NCI-H2029 treated with DMSO at 0.1 percent for 48 hours (cell line): ENCODE results near the gene CD180.

Source experiments
- DNase-seq: peaks from one replicate; lab custom pipeline; 2025; lab: John Stamatoyannopoulos, UW

The CD180 gene

DNA sequence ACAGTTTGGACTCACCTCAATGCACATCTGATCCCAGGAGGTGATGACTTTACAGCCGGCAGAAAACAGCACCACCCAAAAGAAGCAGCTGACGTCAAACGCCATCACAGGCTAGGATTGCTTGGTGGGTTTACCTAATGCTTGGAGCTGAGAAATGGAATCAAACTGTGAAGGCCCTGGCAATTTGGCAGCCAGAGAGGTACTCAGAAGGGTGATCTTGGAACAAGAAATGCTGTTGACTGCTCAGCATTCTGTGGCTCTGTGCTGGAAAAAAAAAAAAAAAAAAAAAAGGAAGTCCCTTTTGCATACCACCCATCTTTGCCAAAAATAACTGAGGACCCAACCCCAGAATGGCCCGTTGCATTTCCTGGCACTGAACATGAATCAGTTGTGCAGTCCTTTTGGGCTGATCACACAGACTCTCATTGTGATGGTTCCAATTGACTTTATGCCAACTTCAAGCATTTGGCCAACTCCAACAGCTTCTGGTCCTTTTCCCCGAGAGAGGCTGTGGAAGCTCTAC, at the start of gene CD180:
CD180 (minus strand) TSS at position 263 of the 523 bp plus-strand sequence; CDS start at position 105, 158 bp downstream.
- DNase-seq, result no peak

DNA sequence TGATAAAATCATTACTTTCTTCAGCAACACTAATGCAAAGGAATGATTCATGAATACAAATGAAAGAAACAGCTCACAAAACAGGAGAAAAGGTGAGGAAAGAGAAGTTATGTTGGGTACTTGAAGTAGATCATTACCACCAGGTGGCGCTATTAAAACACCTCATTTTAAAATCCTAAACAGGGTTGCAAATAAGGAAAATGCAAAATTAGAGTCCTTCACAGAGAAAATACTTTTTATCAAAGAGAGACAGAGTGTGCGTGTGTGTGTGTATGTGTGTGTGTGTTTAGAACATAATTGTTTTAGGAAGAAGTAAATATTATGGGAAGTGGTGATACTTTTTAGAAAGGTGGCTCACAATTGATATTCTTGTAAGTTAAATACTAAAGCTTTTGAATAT, 49.5 kb upstream of the CD180 start:
- peak; percentile 81 for DNase-seq

DNA sequence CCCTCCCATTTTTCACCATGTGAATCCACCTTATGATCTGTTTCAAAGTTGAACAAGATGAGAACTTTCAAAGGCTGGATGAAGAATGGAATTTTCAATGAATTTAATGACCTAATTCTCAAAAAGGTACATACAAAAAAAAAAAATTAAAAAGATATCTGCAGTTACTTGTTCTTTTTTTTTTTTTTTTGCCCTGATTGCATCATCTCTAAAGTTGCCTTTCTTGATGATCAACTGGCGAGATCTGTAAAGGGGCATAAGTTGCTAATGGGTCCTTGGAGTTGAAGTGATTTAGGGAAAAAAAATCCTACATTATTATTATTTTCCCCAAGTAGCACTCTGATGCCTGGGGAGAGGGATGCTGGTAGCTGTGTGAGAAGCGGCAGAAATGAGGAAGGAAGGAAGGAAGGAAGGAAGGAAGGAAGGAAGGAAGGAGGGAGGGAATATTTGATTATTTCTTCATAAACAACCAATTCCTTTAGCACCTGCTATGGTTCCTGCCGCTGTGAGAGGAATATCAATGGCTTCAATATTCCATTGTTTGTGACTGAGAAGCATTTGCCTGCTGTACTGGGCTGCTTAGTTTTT, 48.8 kb upstream of the CD180 start:
- no peak for DNase-seq

DNA sequence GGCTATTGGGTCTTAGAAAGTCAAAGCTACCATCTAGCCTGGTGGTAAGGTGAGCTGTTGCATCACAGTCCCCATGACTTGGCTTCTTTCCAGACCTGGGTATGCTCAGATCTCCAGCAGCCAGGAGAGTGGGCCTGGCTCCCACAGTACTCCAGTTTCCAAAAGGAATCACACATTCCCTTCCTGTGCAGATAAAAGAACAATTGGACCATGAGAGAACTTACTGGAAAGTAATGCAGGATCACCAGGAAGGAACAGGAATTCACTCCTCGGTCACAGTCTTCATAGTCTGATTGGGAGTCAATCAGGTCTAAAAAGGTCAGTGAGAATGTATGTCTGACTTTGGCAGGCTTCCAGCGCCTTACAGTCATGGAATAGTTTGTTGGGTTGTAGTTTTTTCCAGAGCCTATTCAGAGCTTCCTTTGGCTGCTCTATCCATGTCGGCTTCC, 47.8 kb upstream of the CD180 start:
- peak; percentile 75 for DNase-seq

DNA sequence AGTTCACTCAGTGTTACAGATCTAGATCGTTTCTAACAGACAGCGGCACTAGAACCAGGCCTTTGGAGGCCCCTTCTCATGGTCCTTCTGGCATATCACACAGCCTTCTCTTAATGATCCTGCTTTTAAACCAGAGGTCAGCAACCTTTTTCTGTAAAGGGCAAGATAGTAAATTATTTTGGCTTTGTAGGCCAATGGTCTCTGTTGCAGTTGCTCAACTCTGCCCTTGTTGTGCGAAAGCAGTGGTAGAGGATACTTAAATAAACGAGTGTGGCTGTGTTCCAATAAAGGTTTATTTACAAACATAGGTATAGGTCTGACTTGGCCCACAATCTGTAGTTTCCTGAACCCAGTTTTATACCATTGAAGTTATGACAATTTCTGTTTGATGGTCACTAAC, 47.3 kb upstream of the CD180 start:
- no peak for DNase-seq

DNA sequence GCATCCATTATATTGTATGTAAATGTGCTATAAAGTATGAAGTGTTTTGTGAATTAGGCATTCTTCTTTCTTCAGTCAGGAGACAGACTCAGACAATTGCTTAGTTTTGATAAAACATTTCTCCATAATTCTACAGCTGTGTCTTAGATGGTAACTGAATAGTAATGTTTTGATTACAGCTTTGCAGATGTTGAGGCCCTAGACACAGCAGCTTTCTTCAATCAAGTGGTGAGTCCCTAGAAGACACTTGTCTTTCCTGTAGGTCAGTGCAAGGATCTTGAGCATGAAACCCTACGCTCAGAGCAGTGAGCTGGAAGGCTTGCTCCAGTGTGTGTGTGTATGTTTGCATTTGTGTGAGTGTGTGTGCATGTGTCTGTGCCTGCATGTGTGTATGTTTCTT, 46.8 kb upstream of the CD180 start:
- no peak for DNase-seq

DNA sequence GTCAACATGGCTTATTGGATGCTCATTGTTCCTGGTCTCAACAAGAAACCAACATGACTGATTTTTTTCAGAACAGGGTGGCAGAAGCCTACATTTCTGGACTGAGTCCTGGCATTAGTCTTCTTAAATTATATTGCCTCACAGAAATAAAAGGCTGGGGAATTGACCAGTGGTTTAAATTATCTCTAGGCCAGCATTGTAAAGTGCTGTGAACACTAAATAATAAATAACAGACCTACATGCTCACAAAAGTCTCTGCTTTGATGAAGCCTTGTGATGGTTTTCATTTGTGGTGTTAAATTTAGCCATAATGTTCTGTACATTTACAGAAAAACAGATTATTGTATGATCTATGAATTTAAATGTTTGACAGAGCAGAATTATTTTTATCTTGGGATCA, 44.7 kb upstream of the CD180 start:
- no peak for DNase-seq

DNA sequence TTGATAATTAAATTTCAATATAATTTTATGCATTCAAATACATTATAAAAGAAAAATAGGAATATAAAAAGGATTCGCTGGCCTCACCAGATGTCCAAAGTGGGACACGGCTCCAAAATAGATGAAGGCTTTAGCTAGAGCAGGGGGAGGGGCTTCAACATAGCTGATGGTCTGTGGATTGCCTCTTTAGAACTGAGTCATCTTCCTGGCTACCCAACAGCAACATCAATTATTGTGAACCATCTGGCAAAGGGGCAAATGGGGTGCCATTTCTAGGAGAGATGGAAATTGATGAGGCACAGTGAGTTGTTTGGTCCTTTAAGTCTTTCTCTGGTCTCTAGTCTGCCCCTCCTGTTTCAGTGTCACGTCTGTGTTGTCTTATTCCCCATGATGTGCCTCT, 44.2 kb upstream of the CD180 start:
- no peak for DNase-seq

DNA sequence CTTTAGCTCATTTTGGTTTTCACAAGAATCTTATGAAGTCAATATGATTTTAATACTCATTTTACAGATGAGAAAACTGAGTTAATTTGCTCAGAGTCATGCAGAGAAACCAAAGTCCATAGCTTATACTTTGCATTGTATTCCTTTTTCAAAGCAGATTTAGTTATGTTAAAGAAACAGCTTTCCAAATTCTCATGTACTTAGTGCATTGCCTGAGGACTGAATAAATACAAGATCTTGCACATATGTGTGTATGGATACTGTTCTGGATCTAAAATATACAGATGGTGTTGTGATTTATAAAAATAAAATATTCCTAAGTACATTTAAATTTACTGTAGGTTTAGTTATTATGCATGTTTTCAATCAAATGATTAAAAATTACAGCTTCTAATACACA, 43.5 kb upstream of the CD180 start:
- DNase-seq, result no peak

DNA sequence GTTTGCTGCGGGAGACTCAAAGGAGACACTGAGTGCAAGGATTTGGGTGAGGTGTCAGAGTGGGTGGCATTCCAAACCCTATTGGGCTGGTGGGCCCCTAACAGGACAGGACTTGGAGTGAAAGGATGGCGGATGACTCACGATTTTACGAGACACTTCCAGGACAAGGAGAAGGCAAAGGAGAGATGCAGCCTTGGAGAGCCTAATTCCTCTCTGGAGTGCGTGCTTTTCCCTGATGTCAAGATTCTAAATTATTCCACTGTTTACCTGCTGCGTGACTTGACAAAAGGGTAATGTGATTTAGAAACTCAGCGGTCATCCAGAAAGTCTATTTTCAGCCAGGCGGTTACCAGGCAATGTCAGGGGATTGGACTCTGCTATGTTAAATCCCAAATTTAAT, 41.6 kb upstream of the CD180 start:
- DNase-seq, result no peak

DNA sequence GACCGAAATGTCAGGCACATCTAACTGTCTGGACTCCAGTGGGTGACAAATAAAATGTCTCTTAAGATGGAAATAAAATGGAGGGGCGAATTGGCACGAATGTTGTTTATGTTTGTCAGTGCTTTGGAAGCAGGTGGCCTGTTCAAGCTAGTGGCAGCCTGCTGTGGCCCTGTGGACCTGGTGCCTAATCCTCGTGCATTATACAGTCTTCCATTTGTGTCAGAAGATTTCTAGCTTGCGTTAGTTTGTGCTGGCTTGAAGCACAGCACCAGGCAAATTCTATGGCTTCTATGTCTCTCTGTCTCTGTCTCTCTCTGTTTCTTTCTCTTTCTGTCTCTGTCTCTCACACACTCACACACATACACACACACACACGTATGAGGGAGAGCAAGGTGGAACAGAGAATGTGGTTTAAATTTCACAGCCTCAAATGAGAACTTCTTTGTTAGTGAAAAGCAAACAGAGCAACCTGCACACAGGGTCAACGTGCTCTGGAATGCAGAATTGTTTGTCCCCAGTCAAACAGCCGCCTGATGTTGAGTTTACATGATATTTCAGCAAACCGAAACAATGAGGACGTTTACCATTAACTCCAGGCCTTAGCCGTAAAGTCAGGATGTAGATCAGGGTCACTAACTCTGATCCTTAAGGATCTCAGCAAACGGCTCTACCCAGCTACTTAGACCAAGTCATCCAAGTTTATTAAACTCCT, 39.0 kb upstream of the CD180 start:
- DNase-seq, result peak; percentile 43

DNA sequence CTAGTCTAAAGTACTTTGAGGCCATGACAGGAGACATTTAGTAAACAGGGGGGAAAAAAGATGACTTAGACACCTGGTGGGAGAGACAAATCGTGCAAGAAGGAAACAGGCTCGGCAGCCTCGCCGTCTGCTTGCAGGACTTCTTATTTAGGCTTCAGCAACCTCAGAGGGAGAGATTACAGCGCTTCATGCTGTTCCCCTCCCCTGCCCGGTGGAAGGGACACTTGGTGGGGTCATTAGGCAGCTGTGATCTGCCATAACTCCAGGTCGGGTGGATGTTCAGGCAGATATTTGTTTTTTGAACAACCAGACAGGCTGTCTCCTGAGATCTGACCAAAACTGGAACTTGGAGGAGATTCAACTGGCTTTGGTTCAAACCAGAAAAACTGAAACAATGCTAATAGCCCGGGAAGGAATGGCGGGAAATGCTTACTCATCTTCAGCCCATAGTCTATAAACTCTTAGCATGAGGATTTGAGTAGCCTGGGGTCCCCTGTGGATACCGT, 38.1 kb upstream of the CD180 start:
- peak; percentile 86 for DNase-seq

DNA sequence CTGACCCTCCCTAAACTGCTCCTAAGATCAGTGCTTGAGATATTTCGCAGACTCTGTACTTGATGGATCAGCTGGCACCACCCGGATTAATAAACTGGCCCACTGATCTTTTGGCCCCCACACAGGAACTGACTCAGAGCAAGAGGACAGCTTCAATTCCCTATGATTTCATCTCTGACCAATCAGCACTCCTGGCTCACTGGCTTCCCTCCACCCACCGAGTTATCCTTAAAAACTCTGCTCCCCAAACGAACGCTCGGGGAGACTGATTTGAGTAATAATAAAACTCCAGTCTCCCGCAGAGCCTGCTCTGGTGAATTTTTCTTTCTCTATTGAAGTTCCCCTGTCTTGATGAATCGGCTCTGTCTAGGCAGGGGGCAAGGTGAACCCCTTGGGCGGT, 36.5 kb upstream of the CD180 start:
- no peak for DNase-seq

DNA sequence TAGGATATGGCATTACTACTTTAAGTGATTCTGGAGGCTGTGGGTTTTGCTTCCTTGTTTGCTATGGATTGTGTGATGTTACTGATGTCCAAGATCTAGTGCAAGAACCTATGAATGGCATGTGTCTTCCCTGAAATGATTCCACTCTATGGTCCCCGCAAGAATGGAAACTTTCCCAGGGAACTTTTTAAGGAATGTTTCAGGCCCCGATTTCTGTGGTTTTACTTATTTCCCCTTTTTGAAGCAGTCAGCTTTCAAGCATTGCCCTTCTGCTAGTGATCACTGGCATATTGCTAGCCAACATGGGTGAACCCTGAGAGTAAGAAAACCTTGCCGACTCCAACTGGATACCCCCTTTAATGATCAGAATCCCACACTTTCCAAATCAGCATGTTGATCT, 26.6 kb upstream of the CD180 start:
- no peak for DNase-seq

DNA sequence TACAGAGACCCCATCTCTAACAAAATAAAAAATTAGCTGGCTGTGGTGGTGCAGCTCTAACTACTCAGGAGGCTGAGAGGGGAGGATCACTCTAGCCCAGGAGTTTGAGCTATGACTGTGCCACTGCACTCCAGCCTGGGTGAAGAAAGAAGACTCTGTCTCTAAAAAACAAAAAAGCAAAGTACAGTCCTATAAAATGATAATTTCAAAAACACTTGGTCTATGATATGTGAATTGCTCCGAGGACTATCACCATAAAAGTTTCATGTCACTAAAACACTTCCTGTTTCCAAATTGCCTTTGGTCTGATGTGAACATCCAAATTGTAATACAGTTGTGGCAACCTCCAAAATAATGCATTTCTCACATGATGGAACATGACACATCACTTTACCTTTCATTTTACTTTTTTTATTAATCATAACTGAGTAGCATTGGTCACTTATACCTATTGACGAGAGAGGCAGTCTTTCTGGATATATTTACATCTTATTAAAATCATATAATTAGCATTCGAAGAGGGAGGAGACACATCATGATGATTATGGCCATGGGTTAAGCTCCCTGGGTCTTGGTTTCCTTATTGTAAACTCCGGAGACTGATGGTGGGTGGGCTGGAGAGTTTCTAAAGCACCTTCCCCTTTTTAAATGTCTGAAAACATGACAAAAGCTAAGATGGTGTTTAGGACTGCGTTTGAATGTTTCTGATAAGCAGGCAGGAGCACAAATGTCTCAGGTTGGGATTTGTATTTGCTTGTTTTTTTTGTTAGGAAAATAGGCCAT, 25.8 kb upstream of the CD180 start:
- DNase-seq, result no peak

DNA sequence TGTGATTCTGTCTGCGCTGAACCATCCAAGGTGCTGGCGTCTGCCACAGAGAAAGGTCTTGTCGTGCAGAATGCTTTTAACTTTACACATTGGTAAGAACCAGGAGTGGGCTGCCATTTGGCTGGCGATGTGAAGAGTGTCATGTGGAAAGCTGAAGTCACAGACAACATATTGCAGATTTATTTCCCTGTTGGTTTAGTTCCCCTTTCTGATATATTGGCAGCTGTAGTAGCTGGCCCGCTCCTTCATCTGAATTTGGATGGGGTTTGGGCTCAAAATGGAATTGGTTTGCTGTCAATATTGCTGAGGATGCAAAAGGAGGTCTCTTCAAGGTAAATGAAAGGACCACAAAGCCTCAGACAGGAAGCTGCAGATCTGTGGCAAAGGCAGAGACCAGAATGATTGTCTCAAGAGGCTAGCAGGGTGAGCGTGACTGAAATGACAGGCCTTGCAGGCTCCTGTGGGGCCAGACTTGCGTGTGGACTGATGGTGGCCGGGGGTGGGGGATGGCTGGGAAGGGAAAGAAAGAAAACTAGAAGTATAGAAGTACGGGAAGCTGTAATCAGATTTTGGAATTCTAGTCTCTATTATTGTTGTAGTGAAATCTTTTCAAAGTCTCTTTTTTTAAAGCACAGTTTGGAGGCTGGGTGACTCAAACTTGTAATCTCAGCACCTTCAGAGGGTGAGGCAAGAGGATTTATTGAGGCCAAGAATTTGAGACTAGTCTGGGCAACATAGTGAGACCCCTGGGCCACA, 25.1 kb upstream of the CD180 start:
- no peak for DNase-seq

DNA sequence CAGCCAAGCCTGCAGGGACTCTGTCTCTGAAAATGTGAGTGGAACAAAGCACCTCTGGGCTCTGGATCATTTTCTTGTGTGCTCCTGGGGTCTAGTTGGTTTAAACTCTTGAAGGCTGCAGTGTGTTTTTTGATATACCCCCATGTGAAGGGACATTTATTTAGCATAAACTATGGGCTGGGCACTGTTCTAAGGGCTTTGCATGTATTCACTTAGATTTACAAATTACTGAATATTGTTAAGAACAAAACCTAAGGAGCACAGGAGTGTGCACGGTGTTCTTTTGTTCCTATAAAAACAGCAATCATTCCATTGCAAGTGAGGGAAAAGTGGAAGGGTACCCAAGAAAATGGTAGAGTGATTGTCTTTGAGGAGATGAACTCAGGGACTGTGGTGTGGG, 20.0 kb upstream of the CD180 start:
- DNase-seq, result no peak

DNA sequence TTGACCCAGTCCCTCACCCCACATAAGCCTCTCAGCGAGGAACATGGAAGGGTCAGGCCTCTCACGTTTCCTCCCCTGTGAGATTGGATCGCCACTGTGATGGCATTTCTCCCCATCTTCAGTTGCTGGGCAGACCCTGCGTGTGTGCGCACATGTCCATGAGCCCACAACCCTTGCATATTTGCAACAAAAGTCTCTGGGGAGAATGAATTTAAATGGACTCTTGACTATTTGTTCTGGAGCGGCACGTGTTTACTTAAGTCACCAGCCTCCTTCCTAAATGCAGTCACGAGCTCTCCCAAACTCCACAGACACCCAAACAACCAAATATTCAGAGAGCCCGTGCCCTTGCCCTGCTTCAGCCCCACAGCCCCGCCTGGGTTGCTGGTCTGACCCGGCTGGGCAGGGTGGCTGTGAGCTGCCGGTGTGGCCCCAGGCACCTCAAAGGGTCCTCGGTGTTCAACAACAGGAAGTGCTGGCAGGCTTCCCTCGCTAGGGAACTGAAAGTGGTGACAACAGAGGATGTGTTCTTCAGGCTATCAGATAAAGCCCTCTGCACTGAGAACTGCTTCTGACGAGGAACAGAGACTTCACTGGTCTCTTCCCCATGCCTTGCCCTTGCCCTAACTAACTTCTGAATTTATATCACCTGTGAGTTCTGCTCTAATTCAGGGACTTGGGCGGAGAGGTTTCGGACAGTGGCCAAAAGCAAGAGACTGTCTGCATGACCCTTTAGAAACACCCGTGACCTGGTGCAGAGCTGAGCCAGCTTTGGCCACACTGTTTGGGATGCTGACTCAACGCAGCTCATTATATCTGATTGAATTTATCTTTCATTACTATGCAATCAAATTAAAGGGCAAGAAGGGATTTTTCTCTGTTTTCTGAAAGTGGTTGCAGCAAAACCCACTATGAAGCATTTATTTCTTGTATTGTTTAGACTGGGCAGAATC, 19.2 kb upstream of the CD180 start:
- peak; percentile 54 for DNase-seq

DNA sequence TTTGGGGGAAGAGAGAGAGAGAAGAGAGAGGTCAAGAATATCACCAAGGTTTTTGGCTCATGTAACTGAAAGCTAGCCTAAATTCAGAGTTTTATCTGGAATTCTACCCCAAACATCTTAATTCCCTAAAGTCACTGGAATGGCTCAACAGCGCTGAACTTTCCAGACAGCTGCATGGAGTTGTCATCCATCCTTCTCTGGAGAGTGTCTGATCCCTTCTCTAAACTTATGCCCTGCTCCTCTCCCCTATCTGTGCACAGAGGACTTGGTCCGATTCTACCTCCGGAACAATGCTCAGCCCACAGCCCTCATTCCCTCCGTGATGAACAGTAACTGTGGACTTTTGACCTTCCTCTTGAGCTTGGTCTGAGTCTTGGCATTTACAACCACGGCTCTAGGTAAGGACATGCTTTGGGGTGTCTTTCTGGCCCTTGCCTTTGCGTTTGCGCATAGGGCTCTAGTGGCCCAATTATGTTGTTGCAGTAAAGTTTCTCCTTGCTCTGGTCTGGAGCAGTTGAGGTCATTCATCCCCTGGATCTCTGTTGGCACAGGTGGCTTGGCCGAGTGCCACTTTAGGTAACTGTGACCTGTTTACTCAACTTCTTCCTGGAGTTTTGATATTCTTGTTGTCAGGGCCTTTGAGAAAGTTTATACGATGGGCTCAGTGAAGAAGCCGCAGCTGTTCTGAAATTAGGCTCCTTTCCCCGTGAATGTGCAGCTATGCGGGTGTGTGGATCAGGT, 18.3 kb upstream of the CD180 start:
- peak; percentile 24 for DNase-seq

DNA sequence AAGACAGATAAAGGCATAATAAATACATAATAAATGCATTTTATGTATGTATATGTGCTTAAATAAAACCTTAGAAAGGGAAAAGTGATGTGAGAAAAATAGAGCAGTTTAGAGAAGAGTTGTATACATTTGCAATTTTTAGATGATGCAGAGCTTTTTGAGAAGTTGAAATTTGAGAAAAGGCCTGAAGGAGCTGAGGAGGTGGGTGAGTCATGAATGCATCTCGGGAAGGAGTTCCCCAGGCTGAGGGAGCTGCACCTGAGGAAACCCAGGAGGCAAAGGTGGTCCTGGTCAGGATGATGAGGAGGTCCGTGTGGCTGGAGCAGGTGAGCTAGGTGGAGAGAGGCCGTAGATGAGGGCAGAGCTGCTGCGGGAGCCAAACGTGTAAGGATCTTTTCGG, 17.4 kb upstream of the CD180 start:
- no peak for DNase-seq
